ENCODE results near the gene EEFSEC. TPM values are rescaled to one million over a fixed set of nuclear protein-coding genes. Genes with fewer than 3 reads are reported as not detected.
A peak's percentile ranks its signal among the peaks of the same experiment; 100 is the strongest.

The EEFSEC gene
- total RNA-seq, 1 donor from 2014 or later, result 13.6 TPM

DNA sequence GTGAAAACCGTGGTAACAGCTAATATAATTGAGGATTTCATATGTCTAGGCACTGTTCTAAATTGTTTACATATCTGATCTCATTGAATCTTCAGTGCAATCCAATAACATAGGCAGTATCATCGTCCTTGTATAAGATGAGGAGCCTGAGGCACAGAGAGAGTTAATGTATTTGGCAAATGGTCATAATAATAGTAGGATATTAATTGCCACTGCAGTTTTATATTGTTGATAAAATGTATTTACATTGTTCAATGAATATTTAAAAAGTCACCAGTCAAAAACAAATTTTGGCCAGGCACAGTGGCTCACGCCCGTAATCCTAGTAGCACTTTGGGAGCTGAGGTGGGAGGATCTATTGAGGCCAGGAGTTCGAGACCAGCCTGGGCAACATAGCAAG lies 88.5 kb downstream of the EEFSEC start:
- no peak for DNase-seq (ENCODE audit: low spot score)

DNA sequence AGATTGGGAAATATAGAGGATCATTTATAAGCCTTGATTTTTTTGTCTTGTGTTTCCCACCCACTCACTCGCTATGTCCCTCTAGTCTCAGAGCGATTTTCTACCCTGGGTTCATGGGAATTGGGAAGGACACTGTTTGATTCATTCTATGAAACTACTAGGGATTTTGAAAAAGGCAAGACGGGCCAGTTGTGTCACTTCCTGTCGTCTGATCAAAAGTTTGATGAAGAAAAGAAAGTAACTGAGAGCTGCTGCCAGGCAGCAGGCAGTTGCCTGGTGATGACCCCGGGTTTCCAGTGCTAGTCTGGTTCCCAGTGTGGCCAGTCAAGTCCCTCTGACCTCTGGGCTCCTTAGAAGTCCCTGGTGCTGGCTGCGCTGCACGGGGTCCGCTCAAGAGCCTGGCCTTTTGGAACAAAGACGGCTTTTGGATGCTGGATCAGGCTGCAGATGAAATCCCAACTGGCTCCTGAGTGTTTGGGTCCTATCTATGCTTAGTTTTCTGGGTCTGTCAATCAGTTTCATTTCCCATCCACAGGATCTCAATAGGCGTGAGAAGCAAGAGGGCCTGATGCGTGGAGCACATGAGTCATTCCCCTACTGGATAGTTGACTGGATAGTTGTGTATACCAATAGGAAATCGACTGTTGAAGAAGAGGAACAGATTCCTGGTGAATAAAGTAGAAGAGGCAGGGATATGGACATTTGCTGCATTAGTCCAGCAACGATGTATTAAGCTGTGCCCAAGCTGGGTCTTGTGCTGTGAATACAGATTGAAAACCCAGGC lies 89.7 kb downstream of the EEFSEC start:
- no peak for DNase-seq (ENCODE audit: low spot score)

GRCh38 chr3:128243602-128244504 lies 90.6 kb downstream of the EEFSEC start:
- DNase-seq (ENCODE audit: low spot score), result no peak

GRCh38 chr3:128245460-128245859 lies 92.2 kb downstream of the EEFSEC start:
- DNase-seq (ENCODE audit: low spot score), result no peak

- DNase-seq (ENCODE audit: low spot score), result no peak
These were observed 94.6 kb downstream of the EEFSEC start for GRCh38 chr3:128247666-128248409.

- no peak for DNase-seq (ENCODE audit: low spot score)
These were observed 98.8 kb downstream of the EEFSEC start for GRCh38 chr3:128252083-128252482.

DNA sequence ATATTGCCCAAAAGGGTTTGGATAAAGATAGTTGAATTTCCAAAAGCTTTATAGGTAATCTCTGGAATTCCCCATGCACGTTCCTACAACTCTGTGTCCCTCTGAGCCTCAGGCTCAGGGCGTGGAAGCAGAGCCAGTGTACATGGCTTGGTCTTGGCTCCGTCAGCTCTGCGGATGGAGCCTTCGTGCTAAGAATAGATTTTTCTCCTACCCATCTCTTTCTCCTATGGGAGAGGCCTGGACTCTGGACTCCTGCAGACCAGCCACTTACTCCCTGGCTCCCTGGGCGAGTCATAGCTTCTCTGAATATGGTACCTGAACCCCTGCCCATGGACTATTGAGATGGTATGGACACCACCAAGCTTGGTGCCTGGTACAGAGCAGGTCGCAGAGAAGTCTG lies 99.9 kb downstream of the EEFSEC start:
- DNase-seq (ENCODE audit: low spot score), result no peak

DNA sequence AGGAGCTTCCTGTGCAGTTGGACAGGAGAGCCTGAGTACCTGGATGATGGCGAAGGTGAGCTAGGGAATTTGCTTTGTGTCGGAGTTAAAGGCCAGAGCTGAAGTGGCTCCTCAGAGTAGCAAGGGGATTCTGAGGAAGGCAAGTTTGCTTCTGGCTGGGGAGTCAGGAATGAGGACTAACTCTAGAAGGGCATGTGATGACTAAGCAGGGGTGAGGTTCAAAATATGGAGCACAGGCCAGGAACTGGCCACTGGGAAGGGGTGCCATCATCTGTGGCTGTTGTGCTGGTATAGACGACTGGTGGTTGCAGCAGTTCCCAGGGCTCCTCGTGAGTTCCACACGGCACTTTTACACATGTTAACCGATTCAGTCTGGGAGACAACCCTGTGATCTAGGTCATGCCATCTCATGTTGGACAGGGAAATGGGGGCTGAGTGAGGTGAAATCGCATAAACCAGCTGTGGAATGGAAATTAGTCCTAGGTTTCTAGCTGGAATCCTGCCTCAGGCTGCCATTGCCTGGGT lies 100.8 kb downstream of the EEFSEC start:
- DNase-seq (ENCODE audit: low spot score), result no peak

- no peak for DNase-seq (ENCODE audit: low spot score)
These were observed 101.7 kb downstream of the EEFSEC start for GRCh38 chr3:128254967-128255366.

GRCh38 chr3:128256131-128256530 lies 102.8 kb downstream of the EEFSEC start:
- DNase-seq (ENCODE audit: low spot score), result no peak

DNA sequence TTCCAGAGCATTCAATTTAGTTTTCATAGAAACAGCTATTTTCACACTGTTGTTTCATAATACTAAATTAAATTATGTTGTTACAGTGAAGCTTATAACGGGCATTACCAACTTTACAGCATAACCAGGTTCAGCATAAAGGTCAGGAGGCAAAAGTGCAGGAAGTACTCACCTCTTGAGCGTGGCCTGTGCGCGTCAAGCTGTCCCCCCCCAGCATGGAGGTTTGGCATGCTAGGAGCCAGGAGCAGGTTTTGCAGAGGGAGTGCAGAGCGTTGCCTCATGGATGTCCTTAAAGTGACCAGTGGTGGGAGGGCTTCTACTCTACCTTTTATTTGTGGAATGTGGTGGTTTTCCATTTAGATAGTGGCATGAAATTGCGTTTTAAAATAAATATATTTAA lies 104.4 kb downstream of the EEFSEC start:
- DNase-seq (ENCODE audit: low spot score), result no peak

DNA sequence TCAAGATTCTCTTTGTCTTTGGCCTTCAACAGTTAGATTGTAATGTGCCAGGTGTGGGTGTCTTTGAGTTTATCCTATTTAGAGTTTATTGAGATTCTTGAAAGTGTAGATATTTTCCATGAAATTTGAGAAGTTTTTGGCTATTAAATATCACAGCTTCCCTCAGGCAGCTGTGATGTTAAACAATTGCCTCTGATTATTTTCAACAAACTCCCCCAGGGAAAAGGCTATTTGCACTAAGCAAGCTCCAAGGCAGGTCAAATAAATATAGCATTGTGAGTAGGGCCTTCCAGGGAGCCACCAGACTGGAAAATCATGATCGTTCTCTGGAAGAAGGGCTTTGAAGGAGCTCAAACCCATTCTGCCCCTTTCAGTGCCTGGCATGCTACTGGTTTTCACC lies 107.0 kb downstream of the EEFSEC start:
- DNase-seq (ENCODE audit: low spot score), result no peak

GRCh38 chr3:128262457-128262856 lies 109.2 kb downstream of the EEFSEC start:
- peak; percentile 37 for DNase-seq (ENCODE audit: low spot score)

GRCh38 chr3:128263118-128263517 lies 109.8 kb downstream of the EEFSEC start:
- DNase-seq (ENCODE audit: low spot score), result no peak

- DNase-seq (ENCODE audit: low spot score), result no peak
These were observed 110.7 kb downstream of the EEFSEC start for GRCh38 chr3:128263946-128264345.

DNA sequence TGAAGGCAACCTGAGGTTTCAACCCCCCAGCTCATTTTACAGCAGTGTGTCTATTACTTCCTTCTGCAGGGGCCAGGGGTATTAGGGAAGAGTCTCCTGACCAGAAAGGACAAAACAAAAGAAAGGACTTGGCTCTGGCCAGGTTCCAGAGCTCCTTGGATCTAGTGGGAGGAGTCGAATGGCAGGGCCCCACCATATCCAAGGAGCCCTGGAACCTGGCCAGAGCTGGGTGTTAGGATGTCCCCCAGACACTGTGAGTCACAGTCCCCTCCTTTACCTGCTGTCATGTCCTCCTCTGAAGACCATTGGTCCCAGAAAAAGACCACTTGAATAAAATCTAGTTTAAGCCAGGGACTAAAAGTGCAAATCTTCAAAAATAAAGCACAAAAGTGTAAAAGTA lies 113.2 kb downstream of the EEFSEC start:
- no peak for DNase-seq (ENCODE audit: low spot score)

DNA sequence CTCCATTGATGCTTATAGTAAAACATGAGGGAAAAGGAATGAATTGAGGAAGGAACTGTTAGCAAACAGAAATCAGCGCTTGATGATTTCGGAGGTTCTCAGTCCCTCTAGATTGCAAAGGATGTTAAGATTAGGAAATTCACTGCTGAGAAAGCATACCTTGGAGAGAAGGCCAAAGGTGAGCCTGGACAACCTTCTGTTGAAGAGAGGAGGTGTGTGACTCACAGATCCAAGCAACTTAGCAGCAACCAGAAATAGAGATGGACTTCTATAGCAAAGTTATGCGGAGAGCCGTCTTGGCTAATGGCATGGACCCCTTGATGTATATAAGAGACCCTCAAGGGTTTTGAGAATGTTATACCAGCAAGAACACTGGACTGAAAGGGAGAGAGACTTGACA lies 114.3 kb downstream of the EEFSEC start:
- no peak for DNase-seq (ENCODE audit: low spot score)

DNA sequence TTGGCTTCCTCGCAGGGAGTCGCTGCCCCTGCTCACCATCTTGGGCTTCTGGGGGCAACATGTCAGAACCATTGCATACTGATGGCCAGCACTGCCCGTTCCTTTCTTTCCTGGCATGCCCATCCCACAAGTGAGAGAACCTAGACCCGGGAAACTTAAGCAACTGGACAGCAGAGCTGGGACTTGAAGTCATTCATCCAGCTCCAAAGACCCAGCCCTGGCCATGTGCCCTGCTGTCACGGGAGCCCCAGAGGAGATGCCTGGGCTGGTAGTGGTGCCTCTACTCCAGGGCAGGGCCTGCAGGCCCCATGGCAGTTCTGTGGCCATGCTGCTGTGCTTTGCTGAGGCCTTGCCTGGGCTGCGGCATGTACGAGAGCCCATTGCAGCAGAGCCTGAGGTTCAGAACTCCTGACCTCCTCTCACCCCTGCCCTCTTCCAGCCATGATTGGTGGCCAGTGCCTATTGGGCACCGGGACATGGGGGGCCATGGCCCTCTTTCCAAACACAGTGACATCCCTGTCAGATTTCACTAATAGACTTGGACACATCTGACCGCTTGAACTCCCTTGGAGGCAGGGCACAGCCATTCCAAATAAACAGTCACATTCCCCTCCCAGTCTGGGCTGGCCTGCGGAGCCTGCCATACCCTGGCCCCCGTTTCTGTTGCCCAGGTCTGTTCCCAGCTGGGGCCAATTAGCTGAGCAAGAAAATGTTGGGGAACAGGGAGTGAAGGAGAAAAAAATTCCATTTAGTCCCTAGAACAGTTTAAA lies 115.9 kb downstream of the EEFSEC start:
- DNase-seq (ENCODE audit: low spot score), result no peak

- no peak for DNase-seq (ENCODE audit: low spot score)
These were observed 116.5 kb downstream of the EEFSEC start for GRCh38 chr3:128269796-128270195.

Data from mesenteric fat pad (tissue), 1 donor.